ENCODE results near the gene RHPN2. TPM values are rescaled to one million over a fixed set of nuclear protein-coding genes. Genes with fewer than 3 reads are reported as not detected.
A peak's percentile ranks its signal among the peaks of the same experiment; 100 is the strongest.

Gene RHPN2
- total and polyA plus RNA-seq, 2 of the 8 experiments (the other 6 are each of a cell fraction or from before 2014, with no cell fraction given), result 22.8 to 31.1 TPM

GRCh38 chr19:33040994-33041827 lies 23.5 kb downstream of the RHPN2 start:
- Histone ChIP-seq H4K20me1 (replicated peaks in 1 of 2; ENCODE audit: control insufficient read depth in 1 of 2, insufficient read depth in 2 of 2, low read length in 2 of 2) (peaks cover 0 to 2% of the 10 kb centered on the region in 2 experiments), H3K9ac (replicated peaks in 1 of 4; ENCODE audit: extremely low read depth in 1 of 4, low read depth in 3 of 4, low read length in 3 of 4) (no peak overlapping the region), H2BK5ac (ENCODE audit: low read depth, low read length) (no peak overlapping the region), H3K14ac (ENCODE audit: insufficient read length) (no peak overlapping the region), H4K8ac (ENCODE audit: extremely low read depth, insufficient read depth, low read length) (peak overlapping the region; percentile 59; the same call in 1 of the 2 replicates), H2AK5ac (ENCODE audit: low read depth, low read length) (no peak overlapping the region), H3K4me1 (replicated peaks in 1 of 4; ENCODE audit: control insufficient read depth in 3 of 4, insufficient read depth in 4 of 4, low read length in 3 of 4) (peaks cover 0 to 6% (median 1%) of the 10 kb centered on the region in 4 experiments; a peak in 2 of 7 replicates), H4K5ac (ENCODE audit: insufficient read length, low read depth, low read length) (no peak overlapping the region), H3K23me2 (ENCODE audit: low read depth, low read length) (0 out of 2 replicates have a peak, but pooled peaks cover 1% of the 10 kb centered on the region), H3K4ac (replicated peaks; ENCODE audit: insufficient read length, low read depth, low read length) (no peak overlapping the region), H3K36me3 (ENCODE audit: control insufficient read depth in 2 of 4, insufficient read depth in 4 of 4, low read length in 3 of 4) (peaks cover 0 to 6% (median 0%) of the 10 kb centered on the region in 4 experiments; a peak in 1 of 8 replicates), H2BK15ac (ENCODE audit: low read length) (no peak overlapping the region), H3K9me3 (ENCODE audit: insufficient read depth in 2 of 2, low read depth in 1 of 2, low read length in 1 of 2) (peaks cover 0 to 9% of the 10 kb centered on the region in 2 experiments; a peak in 2 of 4 replicates), H2BK20ac (ENCODE audit: low read length) (no peak overlapping the region), H3K56ac (replicated peaks; ENCODE audit: insufficient read length, low read depth, low read length) (no peak overlapping the region), H3K4me2 (ENCODE audit: insufficient read depth in 1 of 2, low read depth in 2 of 2, low read length in 2 of 2) (no peak overlapping the region), H2AFZ (ENCODE audit: low read length) (no peak overlapping the region), H3K23ac (ENCODE audit: insufficient read length) (no peak overlapping the region), H3K18ac (ENCODE audit: extremely low read depth, low read length) (no peak overlapping the region; the same call in 1 of the 2 replicates), H4K91ac (replicated peaks; ENCODE audit: insufficient read length, low read length) (peak overlapping the region; percentile 40), H3K27ac (ENCODE audit: low read depth, low read length) (peak overlapping the region; percentile 31; the same call in 1 of the 2 replicates), H3K79me2 (ENCODE audit: control insufficient read depth in 1 of 2, insufficient read depth in 2 of 2, low read length in 2 of 2) (peaks cover 0 to 54% of the 10 kb centered on the region in 2 experiments; a peak in 3 of 4 replicates), H3K27me3 (replicated peaks in 1 of 4; ENCODE audit: control insufficient read depth in 3 of 4, extremely low read depth in 1 of 4, insufficient read depth in 3 of 4, low read length in 3 of 4) (no peaks in the 10 kb centered on the region), H3K79me1 (ENCODE audit: low read depth, low read length) (peaks cover 3% of the 10 kb centered on the region), H2BK12ac (ENCODE audit: low read depth, low read length) (0 out of 2 replicates have a peak overlapping the region, but pooled peaks have one; percentile 39), H2BK120ac (replicated peaks; ENCODE audit: low read depth, low read length) (no peak overlapping the region), H3K4me3 (ENCODE audit: extremely low read depth in 1 of 4, insufficient read depth in 2 of 4, low read depth in 3 of 4, low read length in 4 of 4) (no peak overlapping the region)
- WGBS, 2 experiments (ENCODE audit: extremely low coverage in 1 of 2, insufficient coverage in 1 of 2, insufficient read length in 1 of 2, insufficient replicate concordance in 2 of 2, low coverage in 1 of 2, low lambda C conversion rate in 2 of 2, missing lambda C conversion rate in 1 of 2), result 73% methylated on average over 9 of the region's 9 CpGs; no CpG with 5 or more reads in 1 of the 2 experiments
- TF ChIP-seq, protein P1, sequence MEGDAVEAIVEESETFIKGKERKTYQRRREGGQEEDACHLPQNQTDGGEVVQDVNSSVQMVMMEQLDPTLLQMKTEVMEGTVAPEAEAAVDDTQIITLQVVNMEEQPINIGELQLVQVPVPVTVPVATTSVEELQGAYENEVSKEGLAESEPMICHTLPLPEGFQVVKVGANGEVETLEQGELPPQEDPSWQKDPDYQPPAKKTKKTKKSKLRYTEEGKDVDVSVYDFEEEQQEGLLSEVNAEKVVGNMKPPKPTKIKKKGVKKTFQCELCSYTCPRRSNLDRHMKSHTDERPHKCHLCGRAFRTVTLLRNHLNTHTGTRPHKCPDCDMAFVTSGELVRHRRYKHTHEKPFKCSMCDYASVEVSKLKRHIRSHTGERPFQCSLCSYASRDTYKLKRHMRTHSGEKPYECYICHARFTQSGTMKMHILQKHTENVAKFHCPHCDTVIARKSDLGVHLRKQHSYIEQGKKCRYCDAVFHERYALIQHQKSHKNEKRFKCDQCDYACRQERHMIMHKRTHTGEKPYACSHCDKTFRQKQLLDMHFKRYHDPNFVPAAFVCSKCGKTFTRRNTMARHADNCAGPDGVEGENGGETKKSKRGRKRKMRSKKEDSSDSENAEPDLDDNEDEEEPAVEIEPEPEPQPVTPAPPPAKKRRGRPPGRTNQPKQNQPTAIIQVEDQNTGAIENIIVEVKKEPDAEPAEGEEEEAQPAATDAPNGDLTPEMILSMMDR (IDR thresholded peaks at IDR 0.05; ENCODE audit: control extremely low read depth in 1 of 3, insufficient read depth in 1 of 3, low read depth in 1 of 3, low read length in 3 of 3), result no peak
- TF ChIP-seq CHD2 (IDR thresholded peaks at IDR 0.05; ENCODE audit: low read length) (no peak), BRCA1 (IDR thresholded peaks at IDR 0.05; ENCODE audit: low read depth, low read length) (no peak), TAF7 (optimal IDR thresholded peaks at IDR 0.05; ENCODE audit: borderline replicate concordance, low read depth, low read length) (no peak)
- FAIRE-seq, result no peak
- no peak for DNase-seq (ENCODE audit: low read depth in 1 of 2, low spot score in 2 of 2)
- ChIA-PET POLR2A (ENCODE audit: partially characterized antibody) (interaction anchor here (1.4 kb wide), 1 partner anchor 9 kb away, joined by 7 read pairs; no protein-coding TSS in a partner anchor), CTCF (ENCODE audit: partially characterized antibody) (interaction anchor here (0.6 to 2.0 kb wide), 2 partner anchors 18 to 72 kb away, joined by 3 to 8 read pairs; no protein-coding TSS in a partner anchor)
